Keratinocyte (primary cell): ENCODE results near the gene RAD51AP2. TPM values are rescaled to one million over a fixed set of nuclear protein-coding genes. Genes with fewer than 3 reads are reported as not detected.

ENCODE experiments used
- DNase-seq: peaks from one replicate; pipeline ENCODE4 v3.0.0-alpha.2; 2011; ENCODE audit warnings: low read depth, missing footprints, low spot score
- FAIRE-seq: peaks from 2 replicates; lab custom pipeline; 2011; peaks lifted over from hg19 to GRCh38; lab: Jason Lieb, UNC
- H2AFZ ChIP-seq: 2 replicates; pipeline ENCODE4 v1.6.0; 2012; ENCODE audit warnings: low read length, control low read depth, inconsistent platforms; ENCODE audit not compliant: control insufficient read depth
- H3K27ac ChIP-seq: 2 replicates; pipeline ENCODE4 v1.5.1; 2011; ENCODE audit warnings: low read length; ENCODE audit not compliant: control insufficient read depth, insufficient read depth
- H3K27me3 ChIP-seq: 3 replicates; pipeline ENCODE4 v1.6.0; 2011; ENCODE audit warnings: low read length; ENCODE audit not compliant: control insufficient read depth, insufficient read depth; ENCODE audit errors: extremely low read depth
- H3K36me3 ChIP-seq, 2 experiments: 2 replicates in 1 of 2; 3 replicates in 1 of 2; pipeline ENCODE4 v1.5.1; 2011; ENCODE audit warnings: low read length in 2 of 2, mild to moderate bottlenecking in 1 of 2; ENCODE audit not compliant: control insufficient read depth in 2 of 2, insufficient read depth in 2 of 2; ENCODE audit errors: extremely low read depth in 1 of 2
- H3K4me1 ChIP-seq: 3 replicates; pipeline ENCODE4 v1.5.1; 2011; ENCODE audit warnings: low read length; ENCODE audit not compliant: control insufficient read depth, insufficient read depth; ENCODE audit errors: extremely low read depth
- H3K4me2 ChIP-seq: 3 replicates; pipeline ENCODE4 v1.6.0; 2011; ENCODE audit warnings: low read depth, low read length; ENCODE audit not compliant: control insufficient read depth, insufficient read depth; ENCODE audit errors: extremely low read depth
- H3K4me3 ChIP-seq, 3 experiments: fragments of 200-600 bp in 1 of 3; sonication (generic) in 1 of 3; 2 replicates in 2 of 3; 3 replicates in 1 of 3; pipeline ENCODE4 v1.5.1; 2011 to 2016; ENCODE audit warnings: low read length in 3 of 3, mild to moderate bottlenecking in 3 of 3, control low read depth in 2 of 3, inconsistent platforms in 1 of 3, low read depth in 1 of 3, mixed read lengths in 1 of 3, mixed run types in 1 of 3, moderate library complexity in 1 of 3; ENCODE audit not compliant: control insufficient read depth in 2 of 3, insufficient read depth in 2 of 3; ENCODE audit errors: extremely low read depth in 1 of 3
- H3K79me2 ChIP-seq: 2 replicates; pipeline ENCODE4 v1.6.0; 2012; ENCODE audit warnings: low read length; ENCODE audit not compliant: control insufficient read depth, insufficient read depth
- H3K9ac ChIP-seq: 3 replicates; pipeline ENCODE4 v1.6.0; 2011; ENCODE audit warnings: low read length; ENCODE audit not compliant: control insufficient read depth, insufficient read depth; ENCODE audit errors: extremely low read depth
- H3K9me1 ChIP-seq: 3 replicates; pipeline ENCODE4 v1.6.0; 2011; ENCODE audit warnings: low read length; ENCODE audit not compliant: control insufficient read depth, insufficient read depth; ENCODE audit errors: extremely low read depth
- H3K9me3 ChIP-seq: 2 replicates; pipeline ENCODE4 v1.5.1; 2012; ENCODE audit warnings: low read depth, low read length; ENCODE audit not compliant: control insufficient read depth
- H4K20me1 ChIP-seq: 3 replicates; pipeline ENCODE4 v1.6.0; 2011; ENCODE audit warnings: low read length; ENCODE audit not compliant: control insufficient read depth, insufficient read depth; ENCODE audit errors: extremely low read depth
- CTCF ChIP-seq, 3 experiments: IDR thresholded peaks in 1 of 3; conservative IDR thresholded peaks in 1 of 3; optimal IDR thresholded peaks in 1 of 3; 2 replicates in 2 of 3; 3 replicates in 1 of 3; pipeline versions ENCODE3 to v1.5.1; 2011; ENCODE audit warnings: low read length in 3 of 3, mild to moderate bottlenecking in 3 of 3, moderate library complexity in 2 of 3, control low read depth in 1 of 3, inconsistent platforms in 1 of 3; ENCODE audit not compliant: insufficient read depth in 2 of 3; ENCODE audit errors: extremely low read depth in 1 of 3
- EZH2 ChIP-seq: IDR thresholded peaks from one replicate; pipeline ENCODE4 v1.6.1; 2012; ENCODE audit warnings: inconsistent platforms, mild to moderate bottlenecking, low read length, moderate library complexity
- dilution Hi-C: fragments of 300-500 bp; cut with MboI; formaldehyde crosslinking; loops from one replicate; pipeline ENCODE4 v1.7.0; 2020; ENCODE audit warnings: low sequenced_read_pairs; ENCODE audit not compliant: extremely low pct_ligation_motif_present
- polyA plus RNA-seq, 5 experiments: library from polyadenylated mRNA; depleted of rRNA in 3 of 5; stranded (reverse) in 3 of 5; stranded (forward) in 1 of 5; unstranded in 1 of 5; fragments of >200 nt; gene quantifications; 1 replicate in 1 of 5; 2 replicates in 3 of 5; 3 replicates in 1 of 5; pipeline versions ENCODE4 v1.2.1 to v1.2.3, GENCODE V29; 2011 to 2012; ENCODE audit warnings: missing spikeins in 2 of 5, low read depth in 1 of 5, low replicate concordance in 1 of 5

Gene RAD51AP2
- polyA plus RNA-seq, 1 donor (not counting 4 experiments of a cell fraction or from before 2014, with no cell fraction given) = 0.12 TPM

GRCh38 chr2:17543131-17543660 is 25.0 kb upstream of the RAD51AP2 start:
- Histone ChIP-seq H3K9me3 (no peaks in the 10 kb centered on the region), H3K27ac (peak overlapping the region; percentile 23), H2AFZ (peak overlapping the region; percentile 42), H3K4me3 (no peak overlapping the region), H3K27me3 (no peaks in the 10 kb centered on the region), H4K20me1 (no peaks in the 10 kb centered on the region), H3K9ac (no peak overlapping the region), H3K4me1 (peaks cover 39% of the 10 kb centered on the region), H3K4me2 (peak overlapping the region; percentile 45), H3K36me3 (no peaks in the 10 kb centered on the region), H3K9me1 (peaks cover 2% of the 10 kb centered on the region), H3K79me2 (peaks cover 13% of the 10 kb centered on the region)
- FAIRE-seq (peak; percentile 43), DNase-seq (no peak)
- TF ChIP-seq EZH2 = no peak
- no peak for TF ChIP-seq CTCF (optimal IDR thresholded peaks at IDR 0.05 in 1 of 3, IDR thresholded peaks at IDR 0.05 in 1 of 3, conservative IDR thresholded peaks at IDR 0.05 in 1 of 3; ENCODE audit: extremely low read depth in 1 of 3, insufficient read depth in 2 of 3, low read length in 3 of 3)
- dilution Hi-C loops = no loop called here

GRCh38 chr2:17542471-17542870 is 24.2 kb upstream of the RAD51AP2 start:
- no peak overlapping the region for H3K4me3 ChIP-seq
- no peak for DNase-seq
- H3K9me3 ChIP-seq = no peaks in the 10 kb centered on the region
- dilution Hi-C loops = no loop called here
- H3K4me1 ChIP-seq = peaks cover 45% of the 10 kb centered on the region
- peak overlapping the region; percentile 94 for H3K4me2 ChIP-seq
- no peaks in the 10 kb centered on the region for H3K36me3 ChIP-seq
- TF ChIP-seq EZH2 = no peak
- TF ChIP-seq CTCF (optimal IDR thresholded peaks at IDR 0.05 in 1 of 3, IDR thresholded peaks at IDR 0.05 in 1 of 3, conservative IDR thresholded peaks at IDR 0.05 in 1 of 3; ENCODE audit: extremely low read depth in 1 of 3, insufficient read depth in 2 of 3, low read length in 3 of 3) = no peak
- no peak overlapping the region for H3K27ac ChIP-seq
- H2AFZ ChIP-seq = no peak overlapping the region
- H3K79me2 ChIP-seq = peaks cover 13% of the 10 kb centered on the region
- peaks cover 2% of the 10 kb centered on the region for H3K9me1 ChIP-seq
- no peak overlapping the region for H3K9ac ChIP-seq
- H3K27me3 ChIP-seq = no peaks in the 10 kb centered on the region
- no peaks in the 10 kb centered on the region for H4K20me1 ChIP-seq
- FAIRE-seq = no peak
